Fibroblast of villous mesenchyme (primary cell): Measurements from ENCODE around the gene CNOT3. TPM values are rescaled to one million over a fixed set of nuclear protein-coding genes. Genes with fewer than 3 reads are reported as not detected.
A peak's percentile ranks its signal among the peaks of the same experiment; 100 is the strongest.

Experiments used
- DNase-seq: peaks from one replicate; pipeline ENCODE4 v3.0.0-alpha.2; 2010; ENCODE audit warnings: low read depth
- H3K4me3 ChIP-seq: 2 replicates; pipeline ENCODE4 v1.5.1; 2011; ENCODE audit warnings: low read depth, mild to moderate bottlenecking, low read length
- CTCF ChIP-seq: IDR thresholded peaks from 2 replicates; pipeline ENCODE4 v1.5.1; 2012; ENCODE audit warnings: low read depth, mild to moderate bottlenecking, low read length; ENCODE audit not compliant: insufficient read depth
- total RNA-seq: library from RNA; depleted of rRNA; stranded (reverse); fragments of >200 nt; gene quantifications from 2 replicates; pipeline ENCODE4 v1.2.3, GENCODE V29; 2012

CNOT3 gene
- total RNA-seq, 1 donor, result 7.3 TPM

DNA sequence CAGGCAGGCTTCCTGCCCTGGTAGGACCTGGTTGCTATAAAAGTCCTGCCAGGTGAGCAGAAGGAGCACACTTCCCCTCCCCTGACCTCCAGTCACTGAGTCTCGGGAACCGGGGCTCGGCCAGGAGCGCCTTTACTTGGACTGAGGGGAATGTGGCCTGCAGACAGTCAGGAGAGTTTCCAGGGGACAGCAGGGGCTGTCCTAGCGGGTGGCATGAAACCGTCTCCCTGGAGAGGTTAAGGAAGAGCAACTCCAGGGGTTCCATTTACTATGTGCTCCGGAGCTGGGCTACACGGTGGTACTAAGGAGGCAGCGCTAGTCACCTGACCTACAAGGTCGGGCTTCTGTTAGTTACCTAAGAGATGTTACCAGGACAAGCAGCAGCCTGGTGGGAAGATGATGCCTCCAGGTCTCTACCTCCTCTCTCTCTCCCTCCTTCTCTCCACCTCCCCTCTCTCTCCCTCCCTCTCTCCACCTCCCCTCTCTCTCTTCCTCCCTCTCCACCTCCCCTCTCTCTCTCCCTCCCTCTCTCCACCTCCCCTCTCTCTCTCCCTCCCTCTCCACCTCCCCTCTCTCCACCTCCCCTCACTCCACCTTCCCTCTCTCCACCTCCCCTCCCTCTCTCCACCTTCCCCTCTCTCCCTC is 4.1 kb upstream of the CNOT3 start:
- TF ChIP-seq CTCF, result no peak
- DNase-seq, result peak; percentile 65
- H3K4me3 ChIP-seq, result no peak overlapping the region

GRCh38 chr19:54133957-54134590 is 3.5 kb upstream of the CNOT3 start:
- TF ChIP-seq CTCF, result no peak
- DNase-seq, result no peak
- no peak overlapping the region for H3K4me3 ChIP-seq

DNA sequence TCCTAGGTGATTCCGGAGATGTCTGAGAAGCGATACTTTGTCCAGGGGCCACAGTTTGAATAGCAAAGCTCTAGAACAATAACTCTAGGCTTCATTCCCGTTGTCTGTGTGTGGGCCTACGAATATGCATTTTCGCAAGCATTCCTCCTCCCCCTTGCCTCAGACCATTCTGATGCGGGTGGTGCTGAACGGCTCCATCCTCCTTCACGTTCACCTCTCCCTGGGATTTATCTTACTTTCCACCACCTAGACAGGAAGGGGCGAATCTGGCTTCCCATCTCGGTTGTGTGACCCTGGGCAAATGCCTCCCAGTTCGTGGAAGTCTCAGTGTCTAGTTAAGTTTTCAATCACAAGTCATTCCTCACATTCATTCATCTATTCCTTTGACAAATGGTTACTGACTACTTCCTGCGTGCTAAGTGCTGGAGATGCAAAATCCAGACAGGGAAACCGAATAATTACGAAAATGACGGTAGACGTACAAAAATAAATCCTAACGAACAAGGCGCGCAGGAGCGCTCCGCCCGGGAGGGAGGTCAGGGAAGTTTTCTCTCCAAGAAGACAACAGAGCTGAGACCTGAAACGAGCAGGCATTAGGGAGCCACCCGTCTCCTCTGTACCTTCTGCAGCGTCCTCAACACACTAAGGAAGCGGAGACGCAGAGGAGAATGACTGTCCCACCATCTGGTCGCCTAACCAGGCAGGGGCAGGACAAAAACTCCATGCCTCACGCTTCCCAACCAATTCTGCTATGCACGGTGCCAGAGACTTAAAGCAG is 1.3 kb upstream of the CNOT3 start:
- no peak for DNase-seq
- TF ChIP-seq CTCF, result no peak
- peak overlapping the region; percentile 74 for H3K4me3 ChIP-seq

DNA sequence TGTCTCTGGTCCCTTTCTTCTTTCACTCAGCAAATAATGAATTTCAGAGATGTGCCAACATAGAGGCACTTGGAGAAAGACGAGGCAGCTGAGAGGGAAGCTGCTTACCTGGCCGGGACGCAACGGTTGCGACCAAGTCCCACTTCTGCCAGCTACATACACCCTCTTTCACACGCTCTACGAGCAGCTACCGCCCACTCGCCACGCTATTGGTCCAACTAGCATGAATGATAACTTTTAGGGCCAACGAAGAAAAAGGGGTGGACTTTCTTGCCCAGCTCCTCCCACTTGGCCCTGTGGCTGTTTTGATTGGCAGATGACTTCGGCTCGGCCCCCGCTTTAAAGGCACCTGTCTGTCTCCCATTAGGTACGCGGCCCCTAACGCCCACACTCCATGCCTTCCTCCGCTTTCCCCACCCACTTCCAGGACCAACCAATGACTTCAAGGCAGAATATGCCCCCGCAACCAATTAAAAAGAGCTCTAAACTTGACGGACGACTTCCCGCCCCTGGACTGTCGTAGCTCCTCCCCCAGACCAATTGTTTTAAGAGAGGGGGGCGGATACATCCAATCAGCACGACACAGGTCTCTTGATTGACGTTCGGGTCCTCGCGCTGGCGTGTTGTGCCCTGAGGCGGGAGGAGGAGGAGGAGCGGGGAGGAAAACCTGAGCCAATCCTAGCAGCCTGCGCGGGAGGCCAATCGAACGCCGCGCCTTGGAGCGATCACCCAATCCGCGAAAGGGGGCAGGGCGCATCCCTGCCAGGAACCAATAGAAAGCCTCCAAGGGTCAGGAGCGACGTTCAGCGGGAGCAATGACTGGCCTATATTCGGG is 481 bp upstream of the CNOT3 start:
- no peak for TF ChIP-seq CTCF
- peak overlapping the region; percentile 85 for H3K4me3 ChIP-seq
- DNase-seq, result peak; percentile 100

- TF ChIP-seq CTCF, result no peak
- no peak for DNase-seq
- peak overlapping the region; percentile 85 for H3K4me3 ChIP-seq
Observed at GRCh38 chr19:54138489-54139256, 1.1 kb downstream of the CNOT3 start.

DNA sequence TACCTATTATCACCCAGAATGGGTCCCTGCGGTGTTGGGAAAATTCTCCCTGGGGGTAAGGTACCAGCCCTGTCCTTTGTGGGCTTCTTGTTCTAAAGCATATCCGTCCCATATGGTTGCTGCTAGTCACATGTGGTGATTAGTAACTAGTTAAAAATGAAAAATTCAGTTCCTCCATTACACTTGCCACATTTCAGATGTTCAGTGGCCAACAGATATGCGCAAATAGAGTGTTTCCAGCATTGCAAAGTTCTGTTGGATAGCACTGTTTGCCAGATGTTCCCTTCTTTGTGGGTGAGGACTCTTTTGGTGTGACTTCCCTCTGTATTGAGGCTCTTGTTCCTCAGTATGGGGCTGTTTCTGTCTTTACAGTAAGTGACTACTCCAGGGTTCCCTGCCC is 3.8 kb downstream of the CNOT3 start:
- no peak overlapping the region for H3K4me3 ChIP-seq
- DNase-seq, result peak; percentile 31
- no peak for TF ChIP-seq CTCF
